Dedifferentiated amniotic fluid mesenchymal stem cell (primary cell): Measurements from ENCODE around the gene BRSK2.
"Not testable (repeated sequence)": the region's sequence is repeated elsewhere in the genome, so short reads cannot be mapped to it uniquely, and the experiment has no call there.

ENCODE experiments used
- DNase-seq: peaks from one replicate; pipeline ENCODE4 v3.0.0-alpha.2; 2016; ENCODE audit errors: extremely low spot score

Gene BRSK2

DNA sequence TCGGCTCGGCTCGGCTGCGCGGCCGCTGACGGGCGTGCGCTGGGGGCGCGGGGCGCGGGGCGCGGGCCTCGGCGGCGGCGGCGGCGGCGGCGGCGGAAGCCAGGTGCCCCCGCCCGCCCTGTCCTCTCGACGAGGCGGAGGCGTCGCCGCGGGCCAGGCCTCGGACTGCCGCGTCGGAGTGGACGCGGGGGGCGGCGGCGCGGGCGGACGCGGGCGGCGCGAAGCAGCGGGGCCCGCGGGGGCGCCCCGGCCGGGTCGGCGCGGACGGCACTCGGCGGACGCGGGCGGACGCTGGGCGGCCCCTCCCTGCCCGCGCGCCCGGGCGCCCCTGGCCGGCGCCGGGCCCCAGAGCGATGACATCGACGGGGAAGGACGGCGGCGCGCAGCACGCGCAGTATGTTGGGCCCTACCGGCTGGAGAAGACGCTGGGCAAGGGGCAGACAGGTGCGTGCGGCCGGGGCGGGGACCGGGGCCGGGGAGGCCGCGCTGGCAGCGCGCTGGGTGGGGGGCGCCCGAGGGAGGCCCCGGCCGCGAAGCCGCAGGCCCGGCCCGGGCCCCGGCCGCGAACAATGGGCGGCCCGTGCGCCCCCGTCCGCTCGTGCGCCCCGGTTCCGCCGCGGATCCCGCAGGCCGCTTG lies at the start of gene BRSK2:
Gene BRSK2 (plus strand): TSS at position 3 of the 637 bp plus-strand sequence. CDS start 351 bp downstream, at position 354.
- no peak for DNase-seq

DNA sequence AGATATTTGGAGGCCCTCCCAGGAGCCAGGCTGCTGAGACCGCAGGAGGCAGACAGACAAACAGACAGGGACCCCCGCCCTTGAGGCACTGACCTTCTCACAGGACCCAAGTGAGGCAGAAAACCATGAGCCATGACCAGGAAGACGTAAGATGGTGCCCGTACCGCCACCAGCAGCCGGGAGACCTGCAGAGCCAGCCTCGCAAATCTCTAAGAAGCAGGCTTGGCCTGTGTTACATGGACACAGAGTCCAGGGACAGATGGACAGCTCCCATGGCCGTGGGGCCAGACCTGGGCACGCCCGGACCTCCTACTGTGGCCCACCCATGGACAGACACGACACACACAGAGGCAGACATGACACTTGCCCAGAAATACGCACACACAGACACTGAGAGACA lies 49.6 kb upstream of the BRSK2 start:
- DNase-seq = no peak

DNA sequence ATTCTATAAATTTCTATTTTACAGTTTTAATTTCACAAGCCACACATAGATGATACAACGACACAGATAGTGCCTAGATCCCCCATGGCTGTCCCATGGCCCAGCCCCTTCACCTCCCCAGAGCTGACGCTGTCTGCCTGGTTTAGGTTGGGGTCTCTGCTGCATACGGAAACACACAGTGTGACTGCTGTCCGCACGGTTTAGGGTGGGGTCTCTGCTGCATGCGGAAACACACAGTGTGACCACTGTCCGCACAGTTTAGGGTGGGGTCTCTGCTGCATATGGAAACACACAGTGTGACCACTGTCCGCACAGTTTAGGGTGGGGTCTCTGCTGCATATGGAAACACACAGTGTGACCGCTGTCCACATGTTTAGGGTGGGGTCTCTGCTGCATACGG lies 48.5 kb upstream of the BRSK2 start:
- DNase-seq = not testable (repeated sequence)

DNA sequence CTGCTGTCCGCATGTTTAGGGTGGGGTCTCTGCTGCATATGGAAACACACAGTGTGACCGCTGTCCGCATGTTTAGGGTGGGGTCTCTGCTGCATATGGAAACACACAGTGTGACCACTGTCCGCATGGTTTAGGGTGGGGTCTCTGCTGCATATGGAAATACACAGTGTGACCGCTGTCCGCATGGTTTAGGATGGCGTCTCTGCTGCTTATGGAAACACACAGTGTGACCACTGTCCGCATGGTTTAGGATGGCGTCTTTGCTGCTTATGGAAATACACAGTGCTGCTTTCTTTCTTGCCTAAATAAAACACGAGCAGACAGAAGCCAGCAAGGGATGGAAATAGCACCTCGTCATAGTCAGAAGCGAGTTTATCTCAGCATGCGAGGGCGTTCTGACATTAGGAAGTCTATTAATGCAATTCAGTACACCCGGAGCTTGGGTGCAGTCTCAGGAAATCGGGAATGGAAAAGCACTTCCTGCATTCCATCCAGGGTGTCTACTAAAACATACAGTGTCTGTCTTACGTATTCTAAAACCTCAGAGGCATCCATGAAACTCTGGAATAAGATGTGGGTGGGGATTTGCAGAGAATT lies 47.7 kb upstream of the BRSK2 start:
- DNase-seq = no peak

DNA sequence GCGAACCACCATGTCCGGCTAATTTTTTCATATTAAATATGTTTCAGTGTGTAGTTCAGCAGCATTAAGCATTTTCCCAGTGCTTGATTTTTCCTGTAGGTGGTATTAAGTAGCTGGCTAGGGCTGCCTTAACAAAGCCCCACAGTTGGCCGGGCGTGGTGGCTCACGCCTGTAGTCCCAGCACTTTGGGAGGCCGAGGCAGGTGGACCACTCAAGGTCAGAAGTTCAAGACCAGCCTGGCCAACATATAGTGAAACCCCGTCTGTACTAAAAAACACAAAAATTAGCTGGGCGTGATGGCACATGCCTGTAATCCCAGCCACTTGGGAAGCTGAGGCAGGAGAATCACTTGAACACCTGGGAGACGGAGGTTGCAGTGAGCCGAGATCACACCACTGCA lies 46.8 kb upstream of the BRSK2 start:
- no peak for DNase-seq

DNA sequence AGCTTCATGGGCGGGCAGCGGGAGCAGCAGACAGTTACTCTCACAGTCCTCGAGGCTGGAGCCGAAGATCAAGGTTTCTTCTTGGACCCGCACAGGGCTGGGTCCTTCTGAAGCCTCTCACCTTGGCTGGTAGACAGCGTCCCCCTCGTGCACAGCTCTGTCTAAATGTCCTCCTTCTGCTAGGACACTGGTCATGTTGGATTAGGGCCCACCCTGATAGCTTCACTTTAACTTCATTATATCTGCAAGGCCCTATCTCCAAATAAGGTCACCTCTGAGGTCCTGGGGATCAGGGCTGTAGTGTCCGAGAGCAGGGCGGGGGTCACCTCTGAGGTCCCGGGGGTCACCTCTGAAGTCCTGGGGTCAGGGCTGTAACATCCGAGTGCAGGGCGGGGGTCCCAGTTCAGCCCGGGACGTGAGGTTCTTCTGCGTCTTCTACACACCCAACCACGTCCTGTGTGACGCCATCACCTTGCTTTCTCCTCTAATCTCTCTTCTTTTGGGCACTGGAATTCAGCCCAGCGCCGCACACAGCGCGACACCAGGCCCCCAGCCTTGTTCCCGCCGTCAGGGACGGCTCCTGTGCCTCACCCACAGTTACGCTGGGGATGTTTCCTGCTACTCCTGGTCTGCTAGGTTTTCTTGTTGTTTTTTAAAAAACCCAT lies 46.2 kb upstream of the BRSK2 start:
- DNase-seq = no peak

DNA sequence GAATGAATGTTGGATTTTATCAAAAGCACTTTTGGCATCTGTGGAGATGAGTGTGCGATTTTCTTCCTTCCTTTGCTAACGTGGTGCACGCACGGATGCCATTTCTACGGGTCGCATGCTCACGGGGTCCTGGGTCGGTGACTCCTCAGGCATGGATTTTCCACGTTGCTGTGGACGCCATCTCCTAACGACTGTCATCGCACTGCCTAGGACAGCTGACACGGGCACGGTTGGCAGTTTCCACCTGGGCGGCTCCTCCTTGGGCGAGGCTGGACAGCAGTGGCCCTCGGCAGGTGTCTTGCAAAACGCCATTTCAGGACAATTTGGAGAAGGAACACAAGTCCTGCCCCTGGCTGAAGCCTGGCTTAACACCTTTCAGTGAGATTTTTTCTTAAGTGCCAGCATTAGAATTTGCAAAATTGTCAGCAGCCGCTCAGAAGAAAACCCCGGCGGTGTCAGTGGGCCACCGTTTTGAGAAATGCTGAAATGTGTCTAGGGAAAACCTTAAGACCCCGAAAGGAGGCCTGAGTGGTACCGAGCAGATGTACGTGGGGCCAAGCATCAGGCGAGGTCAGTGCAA lies 45.6 kb upstream of the BRSK2 start:
- DNase-seq = no peak

DNA sequence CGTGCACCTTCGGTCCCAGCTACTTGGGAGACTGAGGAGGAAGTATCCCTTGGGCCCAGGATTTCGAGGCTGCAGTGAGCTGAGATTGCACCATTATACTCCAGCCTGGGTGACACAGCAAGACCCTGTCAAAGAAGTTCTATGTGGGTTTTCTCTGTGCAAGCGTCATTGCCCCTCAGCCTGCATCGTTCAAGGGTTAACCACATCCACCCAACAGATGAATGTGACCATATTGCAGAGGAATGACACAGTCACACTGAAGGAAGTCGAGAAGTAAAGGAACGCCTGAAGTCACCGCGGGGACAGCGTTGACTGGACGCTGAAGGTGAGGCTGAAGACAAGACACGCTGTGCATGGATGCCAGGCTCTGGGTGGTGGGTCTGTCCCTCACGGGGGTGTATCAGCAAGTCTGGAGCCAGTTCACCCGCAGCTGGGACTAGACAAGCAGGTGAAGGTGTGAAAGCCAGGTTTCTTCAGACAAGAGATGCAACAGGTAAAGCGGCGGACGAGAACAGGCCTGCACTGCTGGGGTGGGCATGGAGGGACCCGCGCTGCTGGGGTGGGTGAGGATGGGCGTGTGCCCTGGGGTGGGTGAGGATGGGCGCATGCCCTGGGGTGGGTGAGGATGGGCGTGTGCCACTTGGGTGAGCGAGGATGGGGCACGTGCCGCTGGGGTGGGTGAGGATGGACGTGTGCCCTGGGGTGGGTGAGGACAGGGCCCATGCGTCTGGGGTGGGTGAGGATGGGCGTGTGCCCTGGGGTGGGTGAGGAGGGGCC lies 43.8 kb upstream of the BRSK2 start:
- no peak for DNase-seq

DNA sequence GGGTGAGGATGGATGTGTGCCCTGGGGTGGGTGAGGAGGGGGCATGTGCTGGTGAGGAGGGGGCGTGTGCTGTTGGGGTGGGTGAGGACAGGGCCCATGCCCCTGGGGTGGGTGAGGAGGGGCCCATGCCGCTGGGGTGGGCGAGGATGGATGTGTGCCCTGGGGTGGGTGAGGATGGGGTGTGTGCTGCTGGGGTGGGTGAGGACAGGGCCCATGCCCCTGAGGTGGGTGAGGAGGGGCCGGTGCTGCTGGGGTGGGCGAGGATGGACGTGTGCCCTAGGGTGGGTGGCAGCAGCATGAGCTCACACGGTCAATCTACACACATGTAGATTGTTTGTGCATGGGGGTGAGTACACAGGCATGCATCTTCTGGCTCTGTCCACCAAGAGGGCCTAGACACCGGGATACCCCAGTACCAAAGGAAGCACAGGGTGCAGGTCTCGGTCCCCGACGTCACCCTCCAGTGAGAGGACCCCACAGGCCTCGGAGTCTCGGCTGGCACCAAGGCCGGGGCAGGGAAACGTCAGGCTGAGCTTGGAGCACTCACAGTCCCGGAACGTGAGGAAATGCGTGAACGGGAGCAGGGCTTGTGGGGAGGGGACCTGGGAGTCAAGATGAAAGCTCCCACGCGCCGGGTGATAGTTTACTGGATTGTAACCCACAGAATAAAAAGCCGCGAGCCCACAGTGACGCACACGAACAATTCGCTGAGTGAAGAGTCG lies 42.9 kb upstream of the BRSK2 start:
- no peak for DNase-seq

DNA sequence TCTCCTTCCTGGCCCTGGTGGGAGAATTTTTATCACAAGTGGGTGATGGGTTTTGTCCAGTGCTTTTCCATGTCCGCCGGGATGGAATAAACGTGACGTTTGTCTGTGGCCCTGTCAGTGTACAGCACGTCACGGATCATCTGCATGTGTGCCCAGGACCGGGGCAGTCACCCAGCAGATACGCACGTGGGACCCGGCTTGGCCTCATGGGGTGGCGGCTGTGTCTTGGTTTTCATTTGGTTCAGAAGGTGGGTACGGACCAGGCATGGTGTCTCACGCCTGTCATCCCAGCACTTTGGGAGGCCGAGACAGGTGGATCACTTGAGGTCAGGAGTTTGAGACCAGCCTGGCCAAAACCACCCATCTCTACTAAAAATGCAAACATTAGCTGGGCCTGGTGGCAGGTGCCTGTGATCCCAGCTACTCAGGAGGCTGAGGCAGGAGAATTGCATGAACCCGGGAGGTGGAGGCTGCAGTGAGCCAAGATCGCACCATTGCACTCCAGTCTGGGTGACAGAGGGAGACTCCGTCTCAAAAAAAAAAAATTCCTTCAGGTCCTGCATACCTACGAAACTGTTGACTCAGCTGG lies 42.2 kb upstream of the BRSK2 start:
- not testable (repeated sequence) for DNase-seq

DNA sequence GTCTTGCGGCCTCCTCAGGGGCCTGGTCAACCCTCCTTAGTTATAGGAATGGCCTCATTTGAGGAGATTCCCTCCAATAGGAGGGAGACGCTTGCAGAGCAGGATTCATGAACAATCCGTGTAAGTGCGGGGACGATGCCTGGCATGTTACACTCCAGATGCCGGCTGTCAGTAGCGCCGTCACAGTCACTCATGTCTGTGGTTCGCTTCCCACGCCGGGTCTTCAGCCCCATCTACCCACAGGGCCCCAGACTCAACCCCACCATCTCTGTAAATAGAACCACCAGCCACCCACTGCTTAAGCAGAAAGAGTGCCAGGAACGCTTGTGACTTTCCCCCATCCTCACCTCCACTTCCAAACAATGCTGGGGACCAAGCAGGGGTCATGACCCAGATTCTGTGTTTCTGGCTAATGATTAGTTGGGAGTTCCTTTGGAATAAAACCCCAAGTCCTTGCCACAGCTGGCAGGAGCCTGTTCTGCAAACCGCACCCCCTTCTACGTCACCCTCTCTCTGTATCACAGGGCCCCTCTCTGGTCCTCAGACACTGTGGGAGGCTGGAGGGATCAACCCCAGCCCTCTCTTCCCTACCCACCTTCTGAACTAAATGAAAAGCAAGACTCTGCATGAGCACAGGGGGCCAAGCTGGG lies 41.5 kb upstream of the BRSK2 start:
- DNase-seq = no peak

DNA sequence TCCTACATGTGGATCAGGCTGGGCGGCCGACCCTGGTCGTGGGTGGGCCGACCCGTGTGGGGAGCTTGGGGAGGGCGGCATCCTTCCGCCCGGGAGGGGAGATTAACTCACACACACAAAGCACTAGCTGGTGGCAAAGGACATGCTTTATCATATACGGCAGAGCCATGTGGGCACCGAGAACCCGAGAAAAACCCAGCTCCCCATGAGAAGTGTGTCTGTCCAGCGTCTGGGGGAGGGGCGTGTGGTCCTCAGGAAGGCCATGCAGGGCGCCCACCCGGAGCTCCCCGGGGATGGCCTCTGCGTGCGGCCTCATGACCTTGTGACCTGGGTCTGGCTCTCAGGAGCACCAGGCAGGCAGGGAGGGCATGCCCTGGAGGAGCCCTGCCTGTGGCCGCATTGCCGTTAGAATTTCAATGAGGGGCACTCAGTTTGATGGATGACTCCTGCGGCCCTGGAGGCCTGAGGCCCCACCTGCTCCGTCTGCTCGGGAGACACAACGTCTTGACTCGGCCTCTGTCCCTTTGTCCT lies 40.9 kb upstream of the BRSK2 start:
- no peak for DNase-seq

DNA sequence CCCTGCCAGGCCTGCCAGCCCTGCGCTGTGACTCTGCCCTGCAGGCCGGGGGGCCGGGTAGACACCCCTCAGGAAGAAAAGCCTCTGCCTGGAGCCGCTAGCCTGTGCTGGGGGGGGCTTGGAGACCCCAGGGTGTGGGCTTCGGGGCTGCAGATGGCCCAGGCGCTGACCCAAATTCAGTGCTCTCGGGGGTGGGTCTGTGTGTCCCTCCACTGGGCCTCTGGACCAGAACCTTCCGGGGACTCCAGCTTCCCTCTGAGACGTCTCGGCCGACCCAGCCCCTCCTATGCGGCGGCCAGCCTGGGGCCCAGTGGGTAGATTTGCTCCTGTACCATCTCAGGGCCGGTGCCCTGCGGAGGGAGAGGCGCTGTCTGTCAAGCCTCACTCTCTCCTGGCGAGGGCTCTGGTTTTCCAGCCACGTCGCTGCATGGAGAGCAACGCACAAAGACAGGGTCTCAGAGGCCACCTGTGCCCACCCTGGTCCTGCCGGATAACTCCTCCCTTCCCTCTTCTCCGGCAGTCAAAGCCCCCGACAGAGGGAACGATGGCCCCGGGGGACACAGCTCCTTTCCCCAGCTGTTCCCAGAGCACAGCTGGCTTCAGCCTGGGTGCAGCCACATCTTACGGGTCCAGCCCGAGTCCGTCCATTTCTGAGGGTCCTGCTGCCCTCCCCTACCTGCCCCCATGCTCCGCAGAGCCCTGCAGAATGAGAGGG lies 40.2 kb upstream of the BRSK2 start:
- DNase-seq = no peak

DNA sequence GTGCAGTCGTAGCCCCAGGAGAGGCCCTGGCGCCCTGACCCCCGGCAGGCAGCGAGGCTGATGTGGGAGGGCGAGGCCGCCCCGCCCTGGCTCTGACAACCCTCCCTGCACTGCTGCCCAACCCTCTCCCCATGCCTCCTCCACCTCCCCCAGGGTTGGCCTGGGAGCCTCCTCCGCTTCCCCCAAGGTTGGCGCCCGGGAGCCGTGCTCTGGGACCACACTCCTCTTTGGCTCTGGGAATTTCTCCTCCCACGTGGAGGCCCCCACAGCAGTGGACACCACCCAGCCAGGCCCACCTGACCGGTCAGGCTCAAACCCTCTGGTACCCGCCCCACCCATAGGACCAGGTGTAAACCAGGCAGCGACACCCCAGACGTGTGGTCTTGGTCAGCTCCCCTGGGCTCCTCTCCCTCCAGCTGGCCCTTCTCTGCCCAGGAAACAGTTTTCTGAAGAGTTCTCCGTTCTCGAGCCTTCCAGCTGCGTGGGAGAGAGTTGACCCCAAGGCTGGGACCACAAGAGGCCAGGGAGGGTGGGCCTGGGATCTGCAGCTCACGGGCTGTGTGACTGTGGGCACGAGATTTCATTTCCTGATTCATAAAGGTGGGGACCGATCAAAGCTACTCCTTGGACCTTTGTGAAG lies 39.5 kb upstream of the BRSK2 start:
- no peak for DNase-seq

DNA sequence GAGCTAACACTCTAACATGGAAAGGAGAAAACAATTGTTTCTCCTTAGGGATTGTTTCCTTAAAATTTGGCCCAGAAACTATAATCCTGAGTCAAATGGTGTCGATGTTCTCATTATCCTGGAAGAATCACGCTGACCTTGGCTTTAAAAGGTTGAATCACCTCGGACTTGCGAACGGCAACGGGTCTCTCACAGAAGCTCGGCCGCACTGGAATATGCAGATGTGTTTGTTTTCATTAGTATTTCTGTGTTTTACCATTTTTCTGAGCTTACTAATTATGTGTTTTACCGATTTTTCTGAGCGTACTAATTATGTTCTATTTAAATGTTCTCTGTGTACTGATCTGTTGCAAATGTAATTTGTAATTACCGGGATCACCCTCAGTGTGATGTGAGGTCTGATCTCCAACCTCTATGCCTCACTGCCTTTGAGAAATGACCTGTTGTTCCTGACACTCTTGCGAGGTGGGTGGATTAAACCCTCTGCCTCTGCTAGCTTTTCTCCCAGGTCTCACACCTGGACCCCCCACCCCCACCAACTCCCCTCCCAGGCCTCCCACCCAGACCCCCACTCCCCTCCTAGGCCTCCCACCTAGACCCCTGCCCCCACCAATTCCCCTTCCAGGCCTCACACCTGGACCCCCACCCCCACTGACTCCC lies 38.3 kb upstream of the BRSK2 start:
- DNase-seq = no peak

DNA sequence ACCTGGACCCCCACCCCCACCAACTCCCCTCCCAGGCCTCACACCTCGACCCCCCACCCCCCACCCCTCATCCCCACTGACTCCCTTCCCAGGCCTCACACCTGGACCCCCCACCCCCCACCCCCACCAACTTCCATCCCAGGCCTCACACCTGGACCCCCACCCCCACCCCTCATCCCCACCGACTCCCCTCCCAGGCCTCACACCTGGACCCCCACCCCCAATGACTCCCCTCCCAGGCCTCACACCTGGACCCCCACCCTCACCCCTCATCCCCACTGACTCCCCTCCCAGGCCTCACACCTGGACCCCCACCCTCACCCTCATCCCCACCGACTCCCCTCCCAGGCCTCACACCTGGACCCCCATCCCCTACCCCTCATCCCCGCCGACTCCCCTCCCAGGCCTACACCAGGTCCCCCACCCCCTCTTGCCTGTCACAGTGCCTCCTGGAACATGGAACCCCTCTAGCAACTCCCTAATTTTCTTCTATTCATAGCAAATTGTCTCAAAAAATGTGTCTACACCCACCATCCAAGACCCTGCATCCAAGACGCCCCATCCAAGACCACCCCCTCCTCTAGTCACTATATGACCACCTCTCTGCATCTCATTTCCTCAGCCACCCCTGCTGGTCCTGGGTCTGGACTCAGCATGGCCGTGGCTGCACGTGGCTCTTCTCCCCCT lies 36.9 kb upstream of the BRSK2 start:
- DNase-seq = no peak

DNA sequence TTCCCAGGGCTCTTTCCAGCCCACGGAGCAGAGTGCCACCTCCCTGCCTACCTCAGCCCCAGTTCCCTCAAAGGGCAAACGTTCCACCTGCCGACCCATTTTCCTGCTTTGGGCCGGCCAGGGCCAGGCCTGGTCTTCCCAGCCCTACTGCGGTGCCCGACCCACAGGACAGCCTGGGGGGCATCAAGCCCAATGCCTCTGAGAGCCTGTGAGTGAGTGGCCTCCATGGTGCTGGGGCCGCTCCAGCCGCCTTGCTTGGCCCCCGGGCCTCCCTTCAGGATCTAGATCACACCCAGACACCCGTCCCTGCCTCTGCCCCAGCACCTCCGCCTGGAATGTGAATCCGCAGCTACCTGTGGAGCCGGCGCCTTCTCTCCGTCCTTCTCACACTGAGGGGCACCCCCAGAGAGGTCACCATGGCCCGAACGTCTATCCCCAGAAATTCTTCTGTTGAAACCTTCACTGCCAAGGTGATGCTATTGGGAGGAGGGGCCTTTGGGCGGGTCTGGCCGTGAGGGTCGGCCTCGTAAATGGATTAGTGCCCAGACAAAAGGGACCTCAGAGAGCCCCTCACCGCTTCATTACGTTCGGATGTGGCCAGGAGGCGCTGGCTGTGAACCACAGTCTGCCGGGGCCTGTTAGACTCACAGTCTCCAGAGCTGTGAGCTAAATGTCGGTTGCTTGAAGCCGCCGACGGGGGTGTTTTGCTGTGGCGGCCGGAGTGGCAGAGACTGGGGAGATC lies 36.2 kb upstream of the BRSK2 start:
- no peak for DNase-seq
